Gastroesophageal sphincter (tissue), 3 donors: ENCODE measurements around the gene RIMS4.

Experiments used
- EP300 ChIP-seq: sonication (generic); formaldehyde crosslinking; IDR thresholded peaks from one replicate; pipeline ENCODE4 v1.6.1; 2017; ENCODE audit warnings: antibody characterized with exemption, mild to moderate bottlenecking
- POLR2A ChIP-seq, 2 donors: fragments of 450-650 bp; IDR thresholded peaks; one replicate each; pipeline ENCODE4 v1.6.1; 2017; ENCODE audit warnings: antibody characterized with exemption in 2 of 2, mild to moderate bottlenecking in 2 of 2, moderate library complexity in 1 of 2
- TF ChIP-seq, protein P1 (sequence below), 4 experiments: fragments of 200-600 bp in 2 of 4; fragments of 450-650 bp in 2 of 4; sonication (generic) in 1 of 4; IDR thresholded peaks; one replicate each; pipeline ENCODE4 v1.5.1; 2017 to 2019; ENCODE audit warnings: antibody characterized with exemption in 4 of 4, mild to moderate bottlenecking in 2 of 4, moderate library complexity in 2 of 4

DNA sequence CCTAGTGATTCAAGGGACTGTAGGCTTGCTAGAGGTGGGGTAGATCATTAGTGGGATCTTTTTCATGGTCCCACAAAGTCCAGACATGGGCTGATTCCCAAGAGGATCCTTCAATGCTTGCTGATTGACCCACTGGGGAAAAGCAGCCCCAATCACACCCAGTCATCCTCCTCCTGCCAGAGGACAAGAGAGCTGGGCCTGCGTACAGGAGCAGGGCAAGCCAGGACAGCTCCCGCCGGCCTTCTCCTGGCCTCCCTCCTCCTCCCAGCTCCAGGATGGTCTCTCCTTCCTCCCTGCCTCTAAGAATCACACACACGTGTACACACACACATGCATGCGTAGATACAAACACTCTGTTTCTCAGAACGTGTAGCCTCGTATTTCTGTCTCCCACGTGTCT is 37.7 kb downstream of the RIMS4 start:
- no peak for TF ChIP-seq POLR2A (IDR thresholded peaks at IDR 0.05)
- no peak for TF ChIP-seq EP300
- TF ChIP-seq, protein P1, sequence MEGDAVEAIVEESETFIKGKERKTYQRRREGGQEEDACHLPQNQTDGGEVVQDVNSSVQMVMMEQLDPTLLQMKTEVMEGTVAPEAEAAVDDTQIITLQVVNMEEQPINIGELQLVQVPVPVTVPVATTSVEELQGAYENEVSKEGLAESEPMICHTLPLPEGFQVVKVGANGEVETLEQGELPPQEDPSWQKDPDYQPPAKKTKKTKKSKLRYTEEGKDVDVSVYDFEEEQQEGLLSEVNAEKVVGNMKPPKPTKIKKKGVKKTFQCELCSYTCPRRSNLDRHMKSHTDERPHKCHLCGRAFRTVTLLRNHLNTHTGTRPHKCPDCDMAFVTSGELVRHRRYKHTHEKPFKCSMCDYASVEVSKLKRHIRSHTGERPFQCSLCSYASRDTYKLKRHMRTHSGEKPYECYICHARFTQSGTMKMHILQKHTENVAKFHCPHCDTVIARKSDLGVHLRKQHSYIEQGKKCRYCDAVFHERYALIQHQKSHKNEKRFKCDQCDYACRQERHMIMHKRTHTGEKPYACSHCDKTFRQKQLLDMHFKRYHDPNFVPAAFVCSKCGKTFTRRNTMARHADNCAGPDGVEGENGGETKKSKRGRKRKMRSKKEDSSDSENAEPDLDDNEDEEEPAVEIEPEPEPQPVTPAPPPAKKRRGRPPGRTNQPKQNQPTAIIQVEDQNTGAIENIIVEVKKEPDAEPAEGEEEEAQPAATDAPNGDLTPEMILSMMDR (IDR thresholded peaks at IDR 0.05): no peak
